HCEC 1CT (cell line): ENCODE data around the gene KHDC1L.
A peak's percentile ranks its signal among the peaks of the same experiment; 100 is the strongest.
"Not testable (repeated sequence)": the region's sequence is repeated elsewhere in the genome, so short reads cannot be mapped to it uniquely, and the experiment has no call there.

Experiments used
- DNase-seq: peaks from one replicate; pipeline ENCODE4 v3.0.0-alpha.2; 2017

Gene KHDC1L

DNA sequence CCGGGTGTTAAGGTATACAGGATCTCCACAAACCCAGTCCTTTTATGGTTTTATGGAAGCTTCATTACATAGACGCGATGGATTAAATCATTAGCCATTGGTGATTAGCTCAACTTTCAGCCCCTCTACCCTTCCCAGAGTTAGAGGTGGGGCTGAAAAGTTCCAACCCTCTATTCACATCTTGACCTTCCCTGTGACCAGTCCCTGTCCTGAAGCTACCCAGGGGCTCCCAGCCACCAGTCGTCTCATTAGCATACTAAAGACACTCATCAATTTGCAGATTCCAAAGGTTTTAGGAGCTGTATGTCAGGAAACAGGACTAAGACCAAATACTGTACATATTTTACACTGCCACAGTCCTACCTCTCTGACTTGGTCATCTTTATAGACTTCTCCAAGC, 21.0 kb downstream of the KHDC1L start:
- no peak for DNase-seq

DNA sequence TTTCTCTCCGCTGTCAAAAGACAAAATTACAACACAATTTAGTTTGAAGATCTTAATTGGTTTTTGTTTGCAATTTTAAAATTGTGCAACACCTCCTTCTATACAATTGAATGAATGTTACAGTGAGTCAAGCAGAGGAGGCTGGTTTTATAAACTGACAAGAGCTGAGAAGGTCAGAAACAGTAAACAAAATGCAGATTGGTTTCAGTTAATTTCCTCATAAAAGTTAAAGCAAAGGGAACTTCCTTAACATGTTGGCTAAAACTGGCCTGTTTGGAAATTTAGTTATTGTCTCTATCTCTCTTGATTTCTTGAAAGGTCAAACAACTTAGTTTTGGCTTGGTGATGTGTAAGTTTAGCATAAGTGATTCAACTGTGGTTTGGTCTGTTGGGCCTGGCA, 22.2 kb downstream of the KHDC1L start:
- peak; percentile 49 for DNase-seq

DNA sequence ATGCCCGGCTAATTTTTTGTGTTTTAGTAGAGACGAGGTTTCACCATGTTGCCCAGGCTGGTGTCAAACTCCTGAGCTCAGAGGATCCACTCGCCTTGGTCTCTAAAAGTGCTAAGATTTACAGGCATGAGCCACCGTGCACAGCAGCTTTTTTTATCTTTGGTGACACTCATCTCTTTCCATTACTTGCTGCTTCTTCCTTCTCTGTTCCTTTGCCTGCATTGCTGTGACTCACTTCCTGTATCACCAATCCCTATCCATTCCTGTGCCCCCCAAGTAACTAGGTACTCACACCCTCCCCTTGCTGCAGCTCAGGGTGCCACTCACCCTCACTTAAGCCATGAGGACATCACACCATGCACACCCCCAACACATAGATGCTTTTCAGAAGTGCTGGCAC, 24.6 kb downstream of the KHDC1L start:
- peak; percentile 28 for DNase-seq

DNA sequence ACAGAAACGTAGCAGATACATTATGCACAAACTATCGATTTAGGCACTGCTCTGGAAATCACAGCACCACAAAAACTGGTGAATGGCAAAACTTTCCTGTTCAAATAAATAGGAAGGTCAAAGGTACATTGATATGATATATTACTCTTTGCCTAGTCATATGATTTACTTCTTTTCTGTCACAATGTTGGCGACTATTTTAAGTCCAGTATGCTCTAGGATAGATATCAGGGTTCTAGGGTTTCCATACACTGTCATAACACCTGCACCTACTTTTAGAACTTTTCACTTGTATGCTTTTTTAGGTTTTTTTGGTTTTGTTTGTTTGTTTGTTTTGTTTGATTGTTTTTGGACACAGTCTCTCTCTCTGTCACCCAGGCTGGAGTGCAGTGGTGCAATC, 25.0 kb downstream of the KHDC1L start:
- no peak for DNase-seq

DNA sequence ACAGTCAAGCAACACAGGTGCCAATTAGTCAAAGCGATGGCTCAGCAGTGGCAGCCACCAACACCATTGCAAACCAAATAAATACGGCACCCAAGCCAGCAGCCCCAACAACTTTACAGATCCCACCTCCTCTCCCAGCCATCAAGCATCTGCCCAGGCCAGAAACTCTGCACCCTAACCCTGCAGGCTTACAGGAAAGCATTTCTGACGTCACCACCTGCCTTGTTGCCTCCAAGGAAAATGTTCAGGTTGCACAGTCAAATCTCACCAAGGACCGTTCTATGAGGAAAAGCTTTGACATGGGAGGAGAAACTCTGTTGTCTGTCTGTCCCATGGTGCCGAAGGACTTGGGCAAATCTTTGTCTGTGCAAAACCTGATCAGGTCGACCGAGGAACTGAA, 30.6 kb downstream of the KHDC1L start:
- DNase-seq, result no peak

DNA sequence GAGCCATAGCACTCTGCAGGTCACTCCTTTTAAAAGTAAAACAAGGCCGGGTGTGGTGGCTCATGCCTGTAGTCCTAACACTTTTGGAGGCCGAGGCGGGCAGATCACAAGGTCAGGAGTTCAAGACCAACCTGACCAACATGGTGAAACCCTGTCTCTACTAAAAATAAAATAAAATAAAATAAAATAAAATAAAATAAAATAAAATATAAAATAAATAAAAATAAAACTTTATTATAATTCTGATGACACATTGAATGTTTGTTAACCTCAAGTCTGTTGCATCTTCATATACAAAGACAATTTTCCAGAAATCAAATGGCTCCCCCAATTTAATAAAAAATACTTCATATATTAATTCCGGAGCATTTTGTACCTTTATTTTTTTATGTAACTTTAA, 32.0 kb downstream of the KHDC1L start:
- not testable (repeated sequence) for DNase-seq

DNA sequence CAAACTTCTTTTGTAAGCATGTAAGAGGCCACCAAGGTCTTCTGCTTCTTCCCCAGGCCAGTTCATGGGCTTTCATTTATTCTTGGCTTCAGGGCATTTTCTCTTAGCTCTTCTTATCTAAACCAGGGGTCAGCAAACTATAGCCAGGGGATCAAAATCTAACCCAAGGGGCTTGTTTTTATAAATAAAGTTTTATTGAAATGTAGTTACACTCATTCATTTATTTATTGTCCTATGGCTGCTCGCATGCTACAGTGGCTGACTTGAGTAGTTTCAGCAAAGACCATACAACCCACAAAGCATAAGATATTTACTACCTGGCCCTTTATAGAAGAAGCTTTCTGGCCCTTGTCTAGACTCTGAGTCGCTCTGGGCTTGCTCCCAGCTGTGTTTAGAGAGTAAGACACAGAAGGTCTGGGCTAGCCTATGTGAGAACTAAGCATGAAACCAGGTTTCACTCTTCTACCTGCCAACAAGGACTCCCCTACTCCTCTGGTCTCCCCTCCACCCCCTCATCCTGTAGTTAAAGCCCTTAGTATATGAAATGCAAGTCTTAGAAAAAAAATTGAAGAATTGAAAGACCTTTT, 43.2 kb downstream of the KHDC1L start:
- no peak for DNase-seq

DNA sequence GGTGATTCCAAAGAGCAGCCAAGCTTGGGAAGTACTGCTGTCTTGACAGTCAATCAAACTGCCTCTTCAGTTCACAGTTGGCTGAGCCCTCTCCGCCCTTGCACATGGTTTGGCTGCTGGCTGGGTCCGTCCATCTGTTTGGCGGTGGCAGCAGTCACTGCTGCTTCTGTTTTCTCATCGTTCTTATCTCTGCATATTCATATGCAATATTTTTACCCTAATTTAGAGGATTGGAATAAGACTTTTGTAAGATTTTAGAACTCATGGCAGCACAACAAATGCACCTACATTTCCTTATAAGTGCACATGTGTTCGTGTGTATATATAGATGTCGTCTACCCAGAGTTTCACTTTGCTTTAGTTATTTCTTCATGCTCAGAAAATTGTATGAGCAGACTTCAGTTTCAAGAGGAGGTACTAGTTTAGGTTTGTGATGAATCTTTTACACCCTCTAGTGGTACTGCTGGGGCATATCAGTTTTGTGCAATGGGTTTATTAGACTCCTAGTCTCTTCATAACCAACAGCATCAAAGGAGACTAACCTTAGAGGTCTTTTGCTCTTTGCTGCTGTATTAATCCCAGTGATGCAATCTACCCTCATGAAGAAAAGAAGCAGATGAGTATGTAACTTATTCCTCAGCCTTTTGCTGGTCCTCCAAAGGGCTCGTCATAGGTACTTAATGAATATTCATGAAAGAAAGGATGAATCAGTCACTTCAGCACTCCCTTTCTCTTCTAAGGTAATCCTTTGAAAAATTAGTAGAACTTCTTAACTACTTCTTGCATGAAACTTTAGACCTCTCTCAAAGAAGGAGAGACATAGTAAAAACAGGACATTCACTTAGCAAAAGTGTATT, 44.3 kb downstream of the KHDC1L start:
- DNase-seq, result peak; percentile 85

DNA sequence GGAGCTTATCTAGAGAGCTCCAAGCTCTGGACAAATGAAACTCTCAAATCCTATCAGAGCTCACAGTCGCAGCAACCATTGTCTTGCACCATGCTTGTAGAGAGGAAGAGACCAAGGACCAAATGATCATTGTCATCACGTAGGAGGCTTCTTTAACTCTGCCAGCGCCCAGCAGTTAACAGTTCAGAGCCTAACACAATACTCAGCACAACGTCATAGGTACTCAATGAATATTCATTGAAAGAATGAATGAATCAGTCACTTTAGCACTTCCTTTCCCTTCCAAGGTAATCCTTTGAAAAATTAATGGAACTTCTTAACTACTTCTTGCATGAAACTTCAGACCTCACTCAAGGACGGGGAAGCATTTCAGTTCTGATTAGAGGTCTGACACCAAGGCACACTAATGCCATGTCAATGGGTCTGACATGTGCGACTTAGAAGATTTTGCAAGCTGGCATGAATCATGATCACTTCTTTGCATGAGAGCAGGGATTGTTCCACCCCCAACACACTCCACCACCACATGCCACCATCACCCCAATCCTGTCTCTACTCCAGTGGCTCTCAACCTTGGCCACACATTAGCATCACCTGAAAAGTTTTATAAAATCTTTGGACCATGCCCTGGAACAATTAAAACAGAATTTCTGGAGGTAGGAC, 45.1 kb downstream of the KHDC1L start:
- DNase-seq, result peak; percentile 77

DNA sequence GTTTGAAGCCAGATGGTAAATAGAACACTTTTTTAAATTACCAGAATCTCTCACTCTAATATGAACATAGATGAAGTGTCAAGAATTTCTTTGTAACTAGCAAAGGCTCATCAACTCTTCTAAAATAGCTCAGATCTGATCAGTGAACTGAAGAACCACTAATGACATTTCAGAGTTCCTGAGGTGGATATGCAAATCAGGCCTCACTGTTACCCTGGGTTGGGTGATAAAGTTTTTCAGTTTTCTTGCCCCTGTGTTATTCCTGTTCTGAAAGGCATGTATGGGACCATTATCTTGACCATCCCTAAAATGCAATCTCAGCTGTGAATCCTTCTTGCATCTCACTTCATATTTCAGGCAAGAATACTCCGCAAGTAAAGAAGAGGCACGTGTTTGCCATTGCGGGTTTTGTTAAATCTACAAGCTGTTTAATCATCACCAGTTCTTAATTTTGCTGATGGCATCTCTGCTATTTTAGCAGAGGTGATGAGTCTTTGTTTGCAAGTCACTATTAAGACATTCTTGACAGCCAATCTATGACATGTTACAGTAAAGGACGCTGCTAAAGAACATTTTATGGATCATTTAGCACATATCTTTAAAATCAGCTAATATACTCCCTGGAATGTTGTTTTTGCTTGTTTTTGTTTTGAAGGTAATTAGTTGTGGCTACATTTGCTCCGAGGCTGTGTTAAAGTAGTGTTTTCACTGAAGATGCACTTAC, 47.9 kb downstream of the KHDC1L start:
- no peak for DNase-seq

DNA sequence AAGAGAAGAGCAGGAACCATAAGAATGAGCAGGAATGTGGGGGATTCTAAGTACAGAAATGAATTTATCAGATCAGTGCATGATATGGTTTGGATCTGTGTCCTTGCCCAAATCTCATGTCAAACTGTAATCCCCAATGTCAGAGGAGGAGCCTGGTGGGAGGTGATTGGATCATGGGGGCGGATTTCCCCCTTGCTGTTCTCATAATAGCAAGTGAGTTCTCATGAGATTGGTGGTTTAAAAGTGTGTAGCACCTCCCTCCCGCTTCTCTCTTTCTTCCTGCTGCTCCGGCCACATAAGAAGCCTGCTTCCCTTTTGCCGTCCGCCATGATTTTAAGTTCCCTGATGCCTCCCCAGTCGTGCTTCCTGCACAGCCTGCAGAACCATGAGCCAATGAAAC, 49.2 kb downstream of the KHDC1L start:
- no peak for DNase-seq

DNA sequence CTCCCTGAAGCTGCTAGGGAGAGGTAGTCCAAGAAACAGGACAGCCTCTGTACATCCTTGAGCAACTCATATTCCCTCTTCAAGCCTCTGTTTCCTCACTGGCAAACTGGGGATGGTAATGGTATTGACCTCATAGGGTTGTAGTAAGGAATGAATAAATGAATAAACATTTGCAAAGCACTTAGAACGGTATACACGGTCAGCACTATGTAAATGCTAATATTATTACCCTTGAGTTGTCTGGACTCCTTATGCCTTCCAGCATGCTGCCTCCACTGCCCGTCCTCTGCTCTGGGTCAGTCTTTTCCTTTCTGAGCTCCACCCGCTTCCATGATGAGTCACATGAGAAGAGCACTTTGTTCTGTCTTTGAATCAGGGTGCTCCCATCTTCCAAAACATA, 50.6 kb downstream of the KHDC1L start:
- no peak for DNase-seq
